GM18508 (cell line): ENCODE data around the gene CHN2.
A peak's percentile ranks its signal among the peaks of the same experiment; 100 is the strongest.

ENCODE experiments used
- ATAC-seq: cut with Tn5 transposase; IDR thresholded peaks from one replicate; pipeline ENCODE4 v1.9.1; 2021; ENCODE audit warnings: moderate number of reproducible peaks; ENCODE audit not compliant: insufficient read depth, unreplicated experiment

Gene CHN2

GRCh38 chr7:29278337-29279069, 83.9 kb downstream of the CHN2 start:
- no peak for ATAC-seq

GRCh38 chr7:29281782-29282541, 87.4 kb downstream of the CHN2 start:
- no peak for ATAC-seq

- no peak for ATAC-seq
These were observed 88.3 kb downstream of the CHN2 start for GRCh38 chr7:29282819-29283414.

- ATAC-seq: no peak
These were observed 90.3 kb downstream of the CHN2 start for GRCh38 chr7:29284696-29285443.

- ATAC-seq: peak; percentile 52
These were observed 90.8 kb downstream of the CHN2 start for GRCh38 chr7:29285444-29285793.

- ATAC-seq: no peak
These were observed 91.3 kb downstream of the CHN2 start for GRCh38 chr7:29285861-29286260.

- no peak for ATAC-seq
These were observed 92.8 kb downstream of the CHN2 start for GRCh38 chr7:29287366-29287765.

- ATAC-seq: no peak
These were observed 93.9 kb downstream of the CHN2 start for GRCh38 chr7:29288181-29289091.

GRCh38 chr7:29289156-29290021, 94.8 kb downstream of the CHN2 start:
- ATAC-seq: peak; percentile 82

GRCh38 chr7:29290829-29291228, 96.3 kb downstream of the CHN2 start:
- no peak for ATAC-seq

- ATAC-seq: no peak
These were observed 97.4 kb downstream of the CHN2 start for GRCh38 chr7:29291723-29292618.

GRCh38 chr7:29292886-29293658, 98.5 kb downstream of the CHN2 start:
- ATAC-seq: no peak

GRCh38 chr7:29296421-29296820, 101.8 kb downstream of the CHN2 start:
- ATAC-seq: no peak

- ATAC-seq: no peak
These were observed 102.8 kb downstream of the CHN2 start for GRCh38 chr7:29297194-29297890.

- ATAC-seq: no peak
These were observed 104.5 kb downstream of the CHN2 start for GRCh38 chr7:29299086-29299485.

GRCh38 chr7:29300026-29300480, 105.5 kb downstream of the CHN2 start:
- ATAC-seq: no peak
